ENCODE measurements around the gene CFAP61.
A peak's percentile ranks its signal among the peaks of the same experiment; 100 is the strongest.

CFAP61 gene

DNA sequence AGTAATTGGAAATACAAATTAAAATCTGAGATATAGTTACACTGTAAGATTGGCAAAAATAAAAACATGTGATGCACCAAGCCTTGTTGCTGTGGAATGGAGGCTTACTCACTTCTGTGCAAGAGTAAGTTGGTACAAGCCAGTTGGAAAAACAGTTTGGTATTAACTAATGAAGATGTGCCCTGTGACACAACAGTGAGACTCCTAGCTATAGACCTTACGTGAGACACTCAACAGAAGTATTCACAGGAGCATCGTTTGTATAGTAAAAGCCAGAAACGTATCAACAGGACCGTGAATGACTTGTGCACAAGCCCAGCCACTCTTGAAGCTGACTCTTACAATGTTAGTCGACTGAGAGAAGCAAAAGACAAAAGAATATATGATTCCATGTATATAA is 20.5 kb upstream of the CFAP61 start:
- H3K4me3 ChIP-seq (replicated peaks; ENCODE audit: low read depth, low read length) = no peak overlapping the region
- no peak for DNase-seq (ENCODE audit: extremely low read depth, low read depth)
- no peak for TF ChIP-seq CTCF (IDR thresholded peaks at IDR 0.05; ENCODE audit: low read depth, low read length, missing control alignments)

- no peak for TF ChIP-seq CTCF (IDR thresholded peaks at IDR 0.05; ENCODE audit: low read depth, low read length, missing control alignments)
- H3K4me3 ChIP-seq (replicated peaks; ENCODE audit: low read depth, low read length) = no peak overlapping the region
- no peak for DNase-seq (ENCODE audit: extremely low read depth, low read depth)
Measured at GRCh38 chr20:20034486-20034885, 17.8 kb upstream of the CFAP61 start.

DNA sequence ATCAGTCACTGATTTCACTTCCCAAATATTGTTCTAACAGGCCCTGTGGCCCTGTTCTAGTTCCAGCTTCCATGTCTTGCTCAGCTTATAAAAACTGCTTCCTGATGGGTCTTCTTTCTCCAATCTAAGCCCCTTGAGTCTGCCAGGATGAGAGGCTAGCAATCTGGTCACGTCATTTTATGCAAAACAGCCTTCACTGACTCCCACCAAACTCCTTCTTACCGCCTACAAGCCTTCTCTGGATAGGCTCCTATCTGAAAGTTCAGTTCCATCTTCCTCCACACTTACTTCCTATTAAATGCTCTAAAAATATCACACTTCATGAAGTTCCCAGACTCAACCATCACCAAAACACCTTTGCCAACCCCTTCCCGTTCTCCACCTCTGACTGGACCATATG is 15.6 kb upstream of the CFAP61 start:
- DNase-seq (ENCODE audit: extremely low read depth, low read depth) = no peak
- TF ChIP-seq CTCF (IDR thresholded peaks at IDR 0.05; ENCODE audit: low read depth, low read length, missing control alignments) = no peak
- H3K4me3 ChIP-seq (replicated peaks; ENCODE audit: low read depth, low read length) = no peak overlapping the region

GRCh38 chr20:20037960-20038359 is 14.4 kb upstream of the CFAP61 start:
- no peak overlapping the region for H3K4me3 ChIP-seq (replicated peaks; ENCODE audit: low read depth, low read length)
- no peak for TF ChIP-seq CTCF (IDR thresholded peaks at IDR 0.05; ENCODE audit: low read depth, low read length, missing control alignments)
- peak; percentile 12 for DNase-seq (ENCODE audit: extremely low read depth, low read depth)

- no peak for TF ChIP-seq CTCF (IDR thresholded peaks at IDR 0.05; ENCODE audit: low read depth, low read length, missing control alignments)
- DNase-seq (ENCODE audit: extremely low read depth, low read depth) = no peak
- no peak overlapping the region for H3K4me3 ChIP-seq (replicated peaks; ENCODE audit: low read depth, low read length)
Measured at GRCh38 chr20:20038586-20038985, 13.7 kb upstream of the CFAP61 start.

DNA sequence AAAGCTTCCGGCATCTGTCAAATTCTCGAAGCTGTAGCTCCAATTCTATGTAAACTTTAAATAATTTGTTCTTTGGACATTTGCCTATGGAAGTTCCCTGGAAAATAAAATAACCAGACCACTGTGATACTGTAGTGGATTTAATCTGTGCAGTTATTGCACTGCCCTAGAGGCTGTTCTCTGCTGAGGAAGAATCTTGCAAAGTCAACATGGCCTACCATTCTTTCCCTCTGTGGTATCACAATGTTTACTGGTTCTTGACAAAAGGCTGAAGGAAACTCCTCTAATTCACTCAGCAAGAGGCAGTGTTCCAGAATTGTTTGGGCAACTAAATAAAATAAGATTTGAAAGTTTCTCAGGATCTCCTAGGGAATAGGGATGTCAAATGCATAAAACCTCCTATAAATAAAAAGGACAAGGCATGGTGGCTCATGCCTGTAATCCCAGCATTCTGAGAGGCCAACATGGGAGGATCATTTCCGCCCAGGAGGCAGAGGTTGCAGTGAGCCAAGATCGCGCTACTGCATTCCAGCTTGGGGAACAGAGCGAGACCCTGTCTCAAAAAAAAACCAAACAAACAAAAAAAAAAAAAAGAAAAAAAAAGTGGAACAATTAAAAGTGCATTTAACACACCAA is 12.5 kb upstream of the CFAP61 start:
- no peak for DNase-seq (ENCODE audit: extremely low read depth, low read depth)
- no peak overlapping the region for H3K4me3 ChIP-seq (replicated peaks; ENCODE audit: low read depth, low read length)
- TF ChIP-seq CTCF (IDR thresholded peaks at IDR 0.05; ENCODE audit: low read depth, low read length, missing control alignments) = no peak

DNA sequence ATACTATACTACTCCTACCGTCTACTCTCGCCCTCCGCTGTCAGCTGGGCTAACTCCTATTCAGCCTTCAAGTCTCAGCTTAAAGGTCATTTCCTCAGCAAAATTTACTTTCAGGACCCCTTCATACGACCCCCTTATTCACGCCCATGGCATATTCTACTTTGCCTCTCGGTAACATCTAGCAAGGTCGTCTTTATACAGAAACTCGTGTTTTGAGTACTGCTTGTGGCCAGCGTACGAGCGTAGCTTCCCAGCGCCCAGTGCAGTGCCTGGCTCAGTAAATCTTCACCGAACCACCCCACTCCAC is 612 bp upstream of the CFAP61 start:
- no peak for TF ChIP-seq CTCF (IDR thresholded peaks at IDR 0.05; ENCODE audit: low read depth, low read length, missing control alignments)
- no peak for DNase-seq (ENCODE audit: extremely low read depth, low read depth)
- H3K4me3 ChIP-seq (replicated peaks; ENCODE audit: low read depth, low read length) = peak overlapping the region; percentile 96
